ENCODE data around the gene ACYP2. TPM values are rescaled to one million over a fixed set of nuclear protein-coding genes. Genes with fewer than 3 reads are reported as not detected.

The ACYP2 gene
- total RNA-seq, 6 donors from 2014 or later = 8.9 to 15.7 (median 14.8) TPM

DNA sequence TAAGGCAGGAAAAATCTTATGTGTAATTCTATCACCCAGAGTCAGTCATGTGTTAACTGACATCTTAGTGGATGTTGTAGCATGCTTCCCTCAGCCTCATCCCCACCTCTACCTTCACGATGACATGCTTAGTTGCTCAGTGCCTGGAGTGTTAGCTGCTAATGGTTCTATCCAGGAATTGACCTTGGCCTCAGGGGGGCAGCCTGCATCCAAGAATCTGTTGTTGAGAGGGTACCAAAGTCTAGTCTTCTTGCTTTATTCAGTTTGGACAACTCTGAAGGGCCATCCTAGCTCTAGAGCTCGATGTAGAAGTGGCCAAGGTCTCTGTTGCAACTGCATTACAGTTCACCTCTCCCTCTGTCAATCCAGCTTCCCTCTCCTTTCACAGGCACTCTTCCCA, 61.2 kb downstream of the ACYP2 start:
- ATAC-seq (ENCODE audit: low FRiP score in 2 of 2) (peak; percentile 59 to 78), DNase-seq (peak in 1 of 2 donors; percentile 41)
- Histone ChIP-seq H3K9me3 (no peaks in the 10 kb centered on the region), H3K4me3 (no peak overlapping the region), H3K27ac (no peak overlapping the region), H3K4me1 (no peaks in the 10 kb centered on the region), H3K27me3 (no peaks in the 10 kb centered on the region), H3K36me3 (no peaks in the 10 kb centered on the region)
- 27 to 31% methylated on average over 2 of the region's 2 CpGs for WGBS, 2 donors
- TF ChIP-seq, protein P1, sequence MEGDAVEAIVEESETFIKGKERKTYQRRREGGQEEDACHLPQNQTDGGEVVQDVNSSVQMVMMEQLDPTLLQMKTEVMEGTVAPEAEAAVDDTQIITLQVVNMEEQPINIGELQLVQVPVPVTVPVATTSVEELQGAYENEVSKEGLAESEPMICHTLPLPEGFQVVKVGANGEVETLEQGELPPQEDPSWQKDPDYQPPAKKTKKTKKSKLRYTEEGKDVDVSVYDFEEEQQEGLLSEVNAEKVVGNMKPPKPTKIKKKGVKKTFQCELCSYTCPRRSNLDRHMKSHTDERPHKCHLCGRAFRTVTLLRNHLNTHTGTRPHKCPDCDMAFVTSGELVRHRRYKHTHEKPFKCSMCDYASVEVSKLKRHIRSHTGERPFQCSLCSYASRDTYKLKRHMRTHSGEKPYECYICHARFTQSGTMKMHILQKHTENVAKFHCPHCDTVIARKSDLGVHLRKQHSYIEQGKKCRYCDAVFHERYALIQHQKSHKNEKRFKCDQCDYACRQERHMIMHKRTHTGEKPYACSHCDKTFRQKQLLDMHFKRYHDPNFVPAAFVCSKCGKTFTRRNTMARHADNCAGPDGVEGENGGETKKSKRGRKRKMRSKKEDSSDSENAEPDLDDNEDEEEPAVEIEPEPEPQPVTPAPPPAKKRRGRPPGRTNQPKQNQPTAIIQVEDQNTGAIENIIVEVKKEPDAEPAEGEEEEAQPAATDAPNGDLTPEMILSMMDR (IDR thresholded peaks at IDR 0.05) = peak; percentile 17 to 48 (median 26)
- no peak for TF ChIP-seq EP300 (IDR thresholded peaks at IDR 0.05)

DNA sequence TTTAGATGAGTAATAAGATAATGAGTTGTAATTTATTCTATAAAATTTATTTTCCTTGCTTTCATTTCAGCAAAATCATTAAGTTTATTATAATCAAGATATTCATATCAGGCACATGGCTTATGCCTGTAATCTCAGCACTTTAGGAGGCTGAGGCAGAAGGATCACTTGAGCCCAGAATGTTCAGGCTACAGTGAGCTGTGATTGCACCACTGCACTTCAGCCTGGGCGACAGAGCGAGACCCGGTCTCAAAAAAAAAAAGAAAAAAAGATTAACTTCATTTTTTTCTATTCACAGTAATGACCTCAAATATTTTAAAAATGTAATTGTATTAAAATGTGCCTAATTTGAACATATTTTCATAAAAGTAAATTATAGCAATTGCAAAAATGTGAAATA, 67.9 kb downstream of the ACYP2 start:
- Histone ChIP-seq H3K27ac (no peak overlapping the region), H3K4me3 (no peak overlapping the region), H3K9me3 (no peaks in the 10 kb centered on the region), H3K4me1 (no peaks in the 10 kb centered on the region), H3K36me3 (no peaks in the 10 kb centered on the region), H3K27me3 (no peaks in the 10 kb centered on the region)
- TF ChIP-seq EP300 (IDR thresholded peaks at IDR 0.05) (no peak), POLR2A (IDR thresholded peaks at IDR 0.05) (no peak)
- TF ChIP-seq, protein P1 (IDR thresholded peaks at IDR 0.05) = no peak
- WGBS, 2 donors = 98% methylated on average over 3 of the region's 3 CpGs
- ATAC-seq (ENCODE audit: low FRiP score in 2 of 2) (no peak), DNase-seq (no peak)

- 83 to 87% methylated on average over 4 of the region's 4 CpGs for WGBS, 2 donors
- ATAC-seq (ENCODE audit: low FRiP score in 2 of 2) (no peak), DNase-seq (no peak)
- Histone ChIP-seq H3K36me3 (no peaks in the 10 kb centered on the region), H3K4me1 (no peaks in the 10 kb centered on the region), H3K4me3 (no peak overlapping the region), H3K9me3 (no peaks in the 10 kb centered on the region), H3K27me3 (no peaks in the 10 kb centered on the region), H3K27ac (no peak overlapping the region)
- TF ChIP-seq POLR2AphosphoS5 (IDR thresholded peaks at IDR 0.05) (no peak), POLR2A (IDR thresholded peaks at IDR 0.05) (no peak), EP300 (IDR thresholded peaks at IDR 0.05) (no peak)
- TF ChIP-seq, protein P1 (IDR thresholded peaks at IDR 0.05) = no peak
Measured at GRCh38 chr2:54183972-54184371, 68.6 kb downstream of the ACYP2 start.

DNA sequence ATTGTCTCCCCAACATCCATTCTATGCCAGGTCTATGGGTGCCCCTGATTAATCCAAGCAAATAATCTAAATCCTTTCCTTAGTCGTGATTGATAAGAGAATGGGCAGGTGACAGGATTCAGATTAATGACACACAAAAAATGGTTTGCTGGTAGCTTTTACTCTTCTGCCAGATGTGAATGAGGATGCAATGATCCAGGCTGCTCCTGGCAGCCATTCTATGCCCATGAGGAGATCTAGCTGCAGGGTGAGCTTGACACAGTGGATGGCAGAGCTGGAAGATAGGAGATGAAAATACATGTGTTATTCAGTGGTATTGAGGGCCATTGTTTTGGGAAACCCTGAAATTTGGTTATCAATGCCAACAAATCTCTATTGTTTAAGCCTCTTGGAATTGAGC, 69.7 kb downstream of the ACYP2 start:
- no peaks in the 10 kb centered on the region for H3K9me3 ChIP-seq
- DNase-seq (no peak), ATAC-seq (ENCODE audit: low FRiP score in 2 of 2) (no peak)
- H3K36me3 ChIP-seq = no peaks in the 10 kb centered on the region
- no peak overlapping the region for H3K4me3 ChIP-seq
- no peak overlapping the region for H3K27ac ChIP-seq
- no peaks in the 10 kb centered on the region for H3K27me3 ChIP-seq
- TF ChIP-seq EP300 (IDR thresholded peaks at IDR 0.05) = no peak
- TF ChIP-seq, protein P1 (IDR thresholded peaks at IDR 0.05) = no peak
- TF ChIP-seq POLR2AphosphoS5 (IDR thresholded peaks at IDR 0.05) = no peak
- no peak for TF ChIP-seq POLR2A (IDR thresholded peaks at IDR 0.05)
- no peaks in the 10 kb centered on the region for H3K4me1 ChIP-seq
- WGBS, 2 donors = 100% methylated on average over 1 of the region's 1 CpG

- no peaks in the 10 kb centered on the region for H3K4me1 ChIP-seq
- H3K9me3 ChIP-seq = no peaks in the 10 kb centered on the region
- DNase-seq (no peak), ATAC-seq (ENCODE audit: low FRiP score in 2 of 2) (no peak)
- TF ChIP-seq EP300 (IDR thresholded peaks at IDR 0.05) (no peak), POLR2AphosphoS5 (IDR thresholded peaks at IDR 0.05) (no peak), POLR2A (IDR thresholded peaks at IDR 0.05) (no peak)
- TF ChIP-seq, protein P1 (IDR thresholded peaks at IDR 0.05) = no peak
- WGBS, 2 donors = 75 to 100% methylated on average over 5 of the region's 5 CpGs
- H3K27ac ChIP-seq = no peak overlapping the region
- H3K27me3 ChIP-seq = no peaks in the 10 kb centered on the region
- no peaks in the 10 kb centered on the region for H3K36me3 ChIP-seq
- no peak overlapping the region for H3K4me3 ChIP-seq
Measured at GRCh38 chr2:54187331-54187730, 71.9 kb downstream of the ACYP2 start.
